Transverse colon (tissue), 4 donors: Measurements from ENCODE around the gene RARA.

Experiments used
- EP300 ChIP-seq: sonication (generic); formaldehyde crosslinking; IDR thresholded peaks from one replicate; pipeline ENCODE4 v1.6.1; 2017; ENCODE audit warnings: antibody characterized with exemption, low read depth
- POLR2A ChIP-seq: fragments of 450-650 bp; IDR thresholded peaks from one replicate; pipeline ENCODE4 v1.6.1; 2016; ENCODE audit warnings: antibody characterized with exemption, mild to moderate bottlenecking, moderate library complexity
- POLR2AphosphoS5 ChIP-seq, 3 donors: sonication (generic); formaldehyde crosslinking; IDR thresholded peaks; one replicate each; pipeline ENCODE4 v1.6.1; 2016; ENCODE audit warnings: antibody characterized with exemption in 3 of 3
- TF ChIP-seq, protein P1 (sequence below), 5 experiments: fragments of 200-600 bp in 3 of 5; fragments of 450-650 bp in 2 of 5; sonication (generic) in 3 of 5; IDR thresholded peaks; 1 replicate in 2 of 5; 2 replicates in 3 of 5; pipeline ENCODE4 v1.5.1; 2016 to 2017; ENCODE audit warnings: antibody characterized with exemption in 5 of 5, inconsistent platforms in 3 of 5, mild to moderate bottlenecking in 2 of 5, moderate library complexity in 1 of 5

DNA sequence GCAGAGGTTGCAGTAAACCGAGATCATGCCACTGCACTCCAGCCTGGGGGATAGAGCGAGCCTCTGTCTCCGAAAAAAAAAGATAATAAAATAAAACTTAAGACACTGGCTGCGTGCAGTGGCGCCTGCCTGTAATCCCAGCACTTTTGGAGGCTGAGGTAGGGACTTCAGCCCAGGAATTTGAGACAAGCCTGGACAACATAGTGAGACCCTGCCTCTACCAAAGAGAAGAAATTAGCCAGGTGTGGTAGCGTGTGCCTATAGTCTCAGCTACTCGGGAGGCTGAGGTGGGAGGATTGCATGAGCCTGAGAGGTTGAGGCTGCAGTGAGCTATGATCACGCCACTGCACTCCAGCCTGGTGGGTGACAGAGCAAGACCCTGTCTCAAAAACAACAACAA, 26.6 kb downstream of the RARA start:
- TF ChIP-seq POLR2A (no peak), EP300 (no peak), POLR2AphosphoS5 (IDR thresholded peaks at IDR 0.05) (no peak)
- TF ChIP-seq, protein P1, sequence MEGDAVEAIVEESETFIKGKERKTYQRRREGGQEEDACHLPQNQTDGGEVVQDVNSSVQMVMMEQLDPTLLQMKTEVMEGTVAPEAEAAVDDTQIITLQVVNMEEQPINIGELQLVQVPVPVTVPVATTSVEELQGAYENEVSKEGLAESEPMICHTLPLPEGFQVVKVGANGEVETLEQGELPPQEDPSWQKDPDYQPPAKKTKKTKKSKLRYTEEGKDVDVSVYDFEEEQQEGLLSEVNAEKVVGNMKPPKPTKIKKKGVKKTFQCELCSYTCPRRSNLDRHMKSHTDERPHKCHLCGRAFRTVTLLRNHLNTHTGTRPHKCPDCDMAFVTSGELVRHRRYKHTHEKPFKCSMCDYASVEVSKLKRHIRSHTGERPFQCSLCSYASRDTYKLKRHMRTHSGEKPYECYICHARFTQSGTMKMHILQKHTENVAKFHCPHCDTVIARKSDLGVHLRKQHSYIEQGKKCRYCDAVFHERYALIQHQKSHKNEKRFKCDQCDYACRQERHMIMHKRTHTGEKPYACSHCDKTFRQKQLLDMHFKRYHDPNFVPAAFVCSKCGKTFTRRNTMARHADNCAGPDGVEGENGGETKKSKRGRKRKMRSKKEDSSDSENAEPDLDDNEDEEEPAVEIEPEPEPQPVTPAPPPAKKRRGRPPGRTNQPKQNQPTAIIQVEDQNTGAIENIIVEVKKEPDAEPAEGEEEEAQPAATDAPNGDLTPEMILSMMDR (IDR thresholded peaks at IDR 0.05), result no peak
